NCI-H748 (cell line): ENCODE data around the gene RIT1.
"Not testable (repeated sequence)": the region's sequence is repeated elsewhere in the genome, so short reads cannot be mapped to it uniquely, and the experiment has no call there.

Experiments
- DNase-seq: peaks from one replicate; lab custom pipeline; 2025; ENCODE audit not compliant: unreplicated experiment; lab: John Stamatoyannopoulos, UW

RIT1 gene

DNA sequence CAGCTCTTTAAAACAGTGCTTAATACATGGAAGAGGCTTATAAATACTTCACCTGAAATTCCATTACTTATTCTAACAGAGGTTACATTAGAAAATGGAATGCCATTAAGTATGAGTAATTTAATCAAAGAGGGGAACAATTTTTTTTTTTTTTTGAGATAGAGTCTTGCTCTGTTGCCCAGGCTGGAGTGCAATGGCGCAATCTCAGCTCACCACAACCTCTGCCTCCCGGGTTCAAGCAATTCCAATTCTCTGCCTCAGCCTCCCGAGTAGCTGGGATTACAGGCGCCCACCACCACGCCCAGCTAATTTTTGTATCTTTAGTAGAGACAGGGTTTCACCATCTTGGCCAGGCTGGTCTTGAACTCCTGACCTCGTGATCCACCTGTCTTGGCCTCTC is 15.5 kb downstream of the RIT1 start:
- DNase-seq = not testable (repeated sequence)

DNA sequence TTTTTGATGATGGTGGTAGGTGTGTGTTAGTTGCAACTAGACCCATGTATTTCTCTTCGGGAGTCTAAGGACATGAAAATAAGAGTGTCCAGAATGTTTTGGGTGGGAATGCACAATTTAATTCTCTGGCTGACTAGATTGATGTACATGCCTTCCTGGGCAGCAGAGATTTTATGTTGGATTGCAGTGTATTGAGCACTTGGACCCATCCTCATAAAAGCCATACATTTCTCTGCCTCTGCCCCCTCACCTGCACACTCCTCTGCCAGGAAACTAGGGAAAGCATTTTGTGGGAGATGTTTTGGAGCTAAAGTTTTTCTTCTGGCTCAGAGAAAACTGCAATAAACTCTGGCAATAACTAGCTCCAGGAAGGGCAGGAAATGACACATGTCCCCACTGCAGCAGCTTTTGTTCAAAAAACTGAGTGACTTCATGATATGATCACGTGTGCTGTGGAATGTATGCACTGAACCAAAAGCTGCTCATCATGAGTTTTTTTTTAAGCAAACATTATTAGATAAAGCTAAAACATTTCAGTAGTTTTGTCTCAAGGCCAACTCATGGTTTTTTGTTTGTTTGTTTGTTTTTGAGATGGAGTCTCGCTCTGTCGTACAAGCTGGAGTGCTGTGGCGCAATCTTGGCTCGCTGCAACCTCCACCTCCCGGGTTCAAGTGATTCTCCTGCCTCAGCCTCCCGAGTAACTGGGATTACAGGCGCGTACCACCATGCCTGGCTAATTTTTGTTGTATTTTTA is 17.6 kb downstream of the RIT1 start:
- no peak for DNase-seq

DNA sequence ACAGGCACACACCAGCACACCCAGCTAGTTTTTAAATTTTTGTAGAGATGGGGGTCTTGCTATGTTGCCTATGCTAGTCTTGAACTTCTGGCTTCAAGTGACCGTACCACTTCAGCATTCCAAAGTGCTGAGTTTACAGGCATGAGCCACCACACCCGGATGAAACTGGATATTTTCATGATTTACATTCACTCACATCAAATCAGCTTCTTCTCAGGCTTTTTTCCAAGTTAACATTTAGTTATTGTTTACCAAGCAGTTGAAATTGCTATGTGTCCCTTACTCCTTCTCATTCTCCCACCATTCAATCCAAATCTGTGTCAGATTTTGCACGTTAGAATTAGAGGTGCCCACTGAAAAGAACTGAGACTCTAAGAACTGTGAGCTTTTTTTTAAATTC is 18.4 kb downstream of the RIT1 start:
- DNase-seq = no peak

DNA sequence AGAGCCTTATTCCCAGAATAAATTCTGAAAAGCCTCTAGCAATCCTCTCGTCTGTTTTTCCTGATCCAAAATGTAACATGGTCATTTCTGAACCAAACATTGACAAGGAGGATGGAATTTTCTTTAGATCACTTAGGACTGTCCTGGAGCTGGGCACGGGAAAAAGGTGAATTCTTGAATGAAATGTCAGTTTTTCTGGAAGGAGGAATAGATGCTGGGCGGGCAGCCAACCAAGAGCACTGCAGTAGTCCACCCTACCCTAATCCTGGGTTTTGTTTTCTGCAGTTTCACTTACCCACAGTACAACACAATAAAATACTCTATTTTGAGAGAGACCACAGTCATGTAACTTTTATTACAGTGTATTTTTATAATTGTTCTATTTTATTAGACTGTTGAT is 20.9 kb downstream of the RIT1 start:
- DNase-seq = no peak

DNA sequence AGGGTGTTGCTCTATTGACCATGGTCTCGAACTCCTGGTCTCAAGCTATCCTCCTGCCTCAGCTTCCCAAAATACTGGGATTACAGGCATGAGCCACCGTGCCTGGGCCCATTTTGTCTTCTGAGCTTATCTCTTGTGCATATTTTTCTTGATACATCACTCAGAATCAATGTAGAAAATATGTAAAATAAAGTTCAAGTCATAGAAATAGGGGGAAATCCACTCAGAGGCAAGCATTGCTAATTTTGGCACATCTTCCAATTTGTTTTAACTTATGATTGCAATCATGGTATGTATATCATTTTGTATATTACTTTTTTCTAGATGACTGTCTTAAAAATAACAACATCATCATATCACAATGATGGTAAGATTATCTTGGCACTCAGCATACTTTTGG is 21.6 kb downstream of the RIT1 start:
- no peak for DNase-seq

DNA sequence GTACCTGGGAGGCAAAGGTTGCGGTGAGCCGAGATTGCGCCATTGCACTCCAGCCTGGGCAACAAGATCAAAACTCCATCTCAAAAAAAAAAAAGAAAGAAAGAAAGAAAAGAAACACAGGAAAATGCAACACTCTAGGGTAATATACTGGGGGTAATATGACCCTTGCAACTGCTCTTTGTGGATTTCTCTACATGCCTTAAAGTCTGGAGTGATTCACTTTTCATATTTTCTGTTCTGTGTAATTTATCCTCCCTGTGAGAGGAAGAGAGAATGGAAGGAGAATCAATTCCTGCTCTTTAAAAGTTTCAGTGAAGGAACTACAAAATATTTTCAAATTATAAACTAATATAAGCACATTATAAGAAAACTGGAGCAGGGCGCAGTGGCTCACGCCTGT is 22.7 kb downstream of the RIT1 start:
- no peak for DNase-seq

DNA sequence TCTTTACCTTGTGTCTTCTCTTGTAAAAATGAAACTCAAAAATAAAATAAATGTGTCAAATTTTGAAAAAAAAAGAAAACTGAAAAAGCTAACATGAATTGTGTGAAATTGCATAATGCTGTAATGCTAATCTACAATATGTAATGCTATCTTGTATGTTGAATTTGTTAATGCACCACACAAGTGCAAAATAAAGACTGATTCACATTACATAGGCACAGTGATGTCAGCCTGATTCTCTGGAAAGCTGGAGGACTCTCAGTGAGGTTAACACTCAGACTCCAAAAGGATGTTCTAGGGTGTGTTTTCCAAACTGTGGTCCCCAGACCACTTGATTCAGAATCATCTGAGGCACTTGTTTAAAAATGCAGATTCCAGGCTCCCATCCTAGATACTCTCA is 26.2 kb downstream of the RIT1 start:
- DNase-seq = no peak

DNA sequence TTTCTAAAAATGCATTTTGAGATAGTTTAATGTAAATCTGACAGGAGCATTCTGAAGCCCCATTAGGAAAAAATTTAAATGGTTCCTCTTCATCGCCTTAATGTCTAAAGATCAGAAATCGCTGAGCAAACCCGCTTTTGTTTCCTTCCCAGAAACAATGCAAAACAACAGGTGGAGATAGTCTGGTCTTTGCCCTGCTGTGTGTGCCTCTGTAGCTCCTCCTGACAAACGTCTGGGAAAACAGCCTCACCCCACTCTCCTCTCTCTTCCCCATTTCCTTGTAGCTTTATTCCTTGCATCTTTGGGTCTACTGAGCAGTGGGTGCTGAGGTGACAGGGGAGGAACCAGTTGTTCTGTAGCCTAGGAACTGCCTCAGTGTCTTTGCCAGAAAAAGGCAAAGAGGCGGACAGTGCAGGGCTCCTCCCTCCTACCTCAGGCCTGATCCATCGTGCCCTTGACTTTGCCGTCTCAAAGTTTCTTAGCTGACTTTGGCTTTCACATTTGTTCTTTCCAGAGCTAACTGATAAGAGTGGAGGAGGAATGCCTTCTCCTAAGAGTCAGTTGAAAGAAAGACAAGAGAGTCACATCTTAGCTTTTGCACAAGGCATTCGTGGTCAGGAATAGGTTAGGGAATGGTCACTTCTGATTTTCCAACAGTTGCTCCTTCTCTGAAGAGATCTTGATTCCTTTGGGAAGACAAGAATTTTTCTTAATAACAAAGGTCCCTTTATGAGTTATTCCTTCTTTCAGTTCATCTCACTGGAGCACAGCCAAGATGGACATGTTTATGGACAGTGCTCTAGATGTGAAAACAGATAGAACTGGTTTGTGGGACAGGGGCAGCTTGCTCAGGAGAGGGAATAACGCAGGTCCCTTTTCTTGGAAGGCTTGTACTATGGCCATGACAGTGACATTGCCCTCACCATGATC is 26.9 kb downstream of the RIT1 start:
- DNase-seq = no peak

DNA sequence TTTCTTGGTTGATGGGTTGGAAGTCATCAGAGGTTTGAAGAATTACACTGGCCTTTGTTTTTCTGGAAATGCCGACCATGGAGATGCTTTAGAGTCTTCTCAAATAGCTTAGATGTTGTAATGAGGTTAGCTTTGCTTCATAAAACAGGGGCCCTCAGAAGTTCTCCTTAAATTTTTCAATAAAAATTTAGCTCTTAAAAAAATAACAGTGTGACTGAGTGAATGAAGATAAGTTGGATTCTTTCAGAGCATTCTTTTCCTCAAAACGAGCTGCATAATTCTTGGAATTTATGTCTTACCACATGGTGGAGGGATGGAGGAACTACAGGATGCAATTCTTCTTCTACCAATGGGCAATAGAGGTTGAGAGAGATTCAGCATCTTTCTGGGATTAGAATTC is 28.4 kb downstream of the RIT1 start:
- no peak for DNase-seq

DNA sequence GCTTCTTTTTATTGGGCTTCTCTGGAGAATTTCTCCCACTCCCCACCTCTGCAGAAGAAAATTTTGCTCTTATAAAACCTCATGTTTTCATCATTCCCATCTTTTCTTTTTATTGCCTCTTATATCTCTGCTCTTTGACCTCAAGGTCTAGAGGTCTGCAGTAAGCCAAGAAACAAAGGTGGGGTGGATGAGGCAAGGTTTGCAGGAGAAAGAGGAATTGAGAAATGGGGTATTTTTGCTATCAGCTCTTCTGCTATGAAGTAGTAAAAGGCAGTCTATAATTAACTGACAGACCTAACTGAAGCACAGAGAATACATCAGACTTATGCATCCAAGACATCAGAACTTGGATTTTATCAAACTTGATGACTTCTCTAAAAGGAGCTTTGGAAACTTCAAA is 28.9 kb downstream of the RIT1 start:
- no peak for DNase-seq

DNA sequence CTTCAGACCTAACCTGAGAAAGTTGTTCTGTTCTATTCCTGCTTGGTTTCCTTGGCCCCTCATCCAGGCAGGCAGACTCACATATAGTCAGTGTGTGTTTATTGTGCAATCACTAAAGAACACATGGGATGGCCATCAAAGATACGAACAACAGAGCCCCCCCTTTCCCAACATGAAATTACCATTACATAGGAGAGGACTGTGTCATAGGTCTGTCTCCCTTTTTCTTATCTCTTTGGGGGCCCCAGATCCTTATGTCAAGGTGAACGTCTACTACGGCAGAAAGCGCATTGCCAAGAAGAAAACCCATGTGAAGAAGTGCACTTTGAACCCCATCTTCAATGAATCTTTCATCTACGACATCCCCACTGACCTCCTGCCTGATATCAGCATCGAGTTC is 30.2 kb downstream of the RIT1 start:
- DNase-seq = no peak

DNA sequence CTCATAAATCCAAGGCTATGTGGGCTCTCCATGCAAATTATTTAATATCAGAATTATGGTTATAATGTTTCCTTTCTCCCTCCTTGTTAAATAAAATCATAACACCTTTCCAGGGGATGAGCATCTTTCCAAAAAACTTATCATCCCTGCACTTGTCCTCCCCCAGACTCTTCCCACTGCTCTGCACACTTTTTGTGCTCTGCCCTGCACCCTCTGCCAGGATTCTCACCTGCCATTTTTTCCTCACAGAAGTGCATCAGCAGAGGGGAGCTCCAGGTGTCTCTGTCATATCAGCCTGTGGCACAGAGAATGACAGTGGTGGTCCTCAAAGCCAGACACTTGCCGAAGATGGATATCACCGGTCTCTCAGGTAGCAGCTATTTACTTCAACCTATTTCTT is 30.9 kb downstream of the RIT1 start:
- no peak for DNase-seq

DNA sequence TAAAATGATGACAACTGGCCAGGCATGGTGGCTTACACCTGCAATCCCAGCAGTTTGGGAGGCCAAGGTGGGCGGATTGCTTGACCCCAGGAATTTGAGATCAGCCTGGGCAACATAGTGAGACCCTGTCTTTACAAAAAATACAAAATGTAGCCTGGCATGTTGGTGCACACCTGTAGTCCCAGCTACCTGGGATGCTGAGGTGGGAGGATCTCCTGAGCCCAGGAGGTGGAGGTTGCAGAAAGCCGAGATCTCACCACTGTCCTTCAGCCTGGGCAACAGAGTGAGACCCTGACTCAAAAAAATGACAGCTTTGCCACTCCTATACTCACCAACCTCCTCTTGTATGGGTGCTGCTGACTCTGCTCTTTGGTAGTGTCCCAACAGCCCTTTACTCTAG is 33.2 kb downstream of the RIT1 start:
- DNase-seq = no peak

DNA sequence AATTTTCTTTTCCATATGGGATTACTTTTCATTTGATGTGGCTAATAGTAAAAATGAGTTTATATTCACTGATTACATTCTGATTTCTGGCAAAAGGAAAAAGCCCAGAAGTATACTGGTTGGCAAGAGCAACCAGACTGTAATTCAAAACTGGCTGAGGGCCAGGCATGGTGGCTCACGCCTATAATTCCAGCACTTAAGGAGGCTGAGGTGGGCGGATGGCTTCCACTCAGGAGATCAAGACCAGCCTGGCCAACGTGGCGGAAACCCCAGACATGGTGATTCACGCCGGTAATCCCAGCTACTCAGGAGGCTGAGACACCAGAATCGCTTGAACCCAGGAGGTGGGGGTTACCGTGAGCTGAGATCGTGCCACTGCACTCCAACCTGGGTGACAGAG is 37.3 kb downstream of the RIT1 start:
- peak; percentile 6 for DNase-seq

DNA sequence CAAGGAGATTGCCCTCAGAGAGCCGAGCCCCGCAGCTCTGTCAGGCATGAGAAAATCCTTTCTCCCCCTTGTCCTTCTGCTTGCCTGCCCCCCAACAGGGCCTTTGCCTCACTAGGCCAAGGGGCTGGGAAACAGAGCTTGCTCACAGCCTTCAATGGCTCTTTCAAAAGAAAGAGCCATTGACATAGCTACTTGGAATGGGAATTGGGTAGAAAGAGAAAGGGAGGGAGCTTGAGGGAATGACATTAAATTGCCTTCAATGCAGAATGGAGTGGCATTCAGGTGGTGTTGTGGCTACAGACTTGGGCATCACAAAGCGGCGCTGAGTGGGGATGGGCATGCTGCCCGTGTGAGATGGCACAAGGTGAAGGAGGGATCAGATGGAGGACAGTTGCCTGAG is 38.6 kb downstream of the RIT1 start:
- no peak for DNase-seq

DNA sequence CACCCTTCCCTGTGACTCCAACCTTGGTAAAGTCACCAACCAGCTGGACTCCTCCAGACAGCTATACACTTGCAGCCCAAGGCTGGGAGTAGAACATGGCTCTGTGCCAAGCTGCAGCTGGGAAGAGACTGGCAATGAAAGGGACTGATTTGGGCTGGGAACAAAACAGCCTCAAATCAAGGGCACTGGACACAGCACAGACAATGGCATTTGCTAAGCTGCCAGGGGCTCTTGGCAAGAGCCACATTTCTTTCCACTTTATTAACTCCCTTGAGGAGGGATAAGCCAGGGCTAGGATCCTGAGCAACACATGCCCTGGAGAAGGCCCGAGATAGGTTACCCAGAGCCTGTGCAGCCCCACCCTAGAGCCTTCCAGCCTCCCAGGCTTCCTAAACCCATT is 39.8 kb downstream of the RIT1 start:
- no peak for DNase-seq

DNA sequence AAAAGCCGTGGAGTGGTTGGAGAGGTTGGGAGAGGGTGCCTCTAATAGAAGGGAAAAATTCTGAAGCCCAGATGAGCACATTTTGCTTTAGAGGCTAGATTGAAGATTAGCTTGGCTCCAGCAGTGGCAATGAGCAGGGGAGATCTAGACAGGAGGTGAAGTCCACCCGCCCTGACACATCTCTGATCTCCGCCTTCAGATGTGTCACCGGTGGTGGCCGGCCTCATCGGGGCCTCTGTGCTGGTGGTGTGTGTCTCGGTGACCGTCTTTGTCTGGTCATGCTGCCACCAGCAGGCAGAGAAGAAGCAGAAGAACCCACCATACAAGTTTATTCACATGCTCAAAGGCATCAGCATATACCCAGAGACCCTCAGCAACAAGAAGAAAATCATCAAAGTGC is 43.4 kb downstream of the RIT1 start:
- DNase-seq = no peak

DNA sequence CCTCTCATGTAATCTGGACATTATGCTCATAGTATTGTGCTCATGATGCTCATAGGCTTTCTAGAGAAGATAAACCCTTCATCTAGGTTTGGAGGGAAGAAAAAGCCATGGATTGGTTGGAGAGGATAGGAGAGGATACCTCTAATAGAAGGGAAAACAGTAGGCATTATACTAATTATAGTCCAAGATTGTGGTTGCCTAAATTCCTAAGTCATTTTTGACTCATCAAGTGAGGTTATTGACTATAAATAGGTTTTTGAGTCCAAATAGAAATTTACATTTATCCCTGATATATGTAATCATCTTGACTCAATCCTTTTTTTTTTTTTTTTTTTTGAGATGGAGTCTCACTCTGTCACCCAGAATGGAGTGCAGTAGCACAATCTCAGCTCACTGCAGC is 46.8 kb downstream of the RIT1 start:
- no peak for DNase-seq

DNA sequence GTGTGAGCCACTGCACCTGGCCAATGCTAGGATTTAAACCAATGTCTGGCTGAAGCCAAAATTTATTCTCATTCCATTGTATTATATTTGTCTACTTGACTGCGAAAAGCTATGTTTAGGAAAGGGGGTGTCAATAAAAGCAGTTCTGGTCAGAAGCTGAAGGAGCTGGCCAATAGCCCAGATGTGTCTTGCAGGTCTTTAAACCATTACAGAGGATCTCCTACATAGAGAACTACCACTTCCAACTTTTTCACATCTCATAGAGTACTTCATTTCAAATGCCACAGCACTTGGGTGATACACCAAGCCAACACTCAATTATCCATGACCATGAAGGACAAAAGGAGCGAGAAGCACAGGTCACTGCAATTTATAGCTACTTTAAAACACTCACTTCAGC is 49.3 kb downstream of the RIT1 start:
- no peak for DNase-seq

DNA sequence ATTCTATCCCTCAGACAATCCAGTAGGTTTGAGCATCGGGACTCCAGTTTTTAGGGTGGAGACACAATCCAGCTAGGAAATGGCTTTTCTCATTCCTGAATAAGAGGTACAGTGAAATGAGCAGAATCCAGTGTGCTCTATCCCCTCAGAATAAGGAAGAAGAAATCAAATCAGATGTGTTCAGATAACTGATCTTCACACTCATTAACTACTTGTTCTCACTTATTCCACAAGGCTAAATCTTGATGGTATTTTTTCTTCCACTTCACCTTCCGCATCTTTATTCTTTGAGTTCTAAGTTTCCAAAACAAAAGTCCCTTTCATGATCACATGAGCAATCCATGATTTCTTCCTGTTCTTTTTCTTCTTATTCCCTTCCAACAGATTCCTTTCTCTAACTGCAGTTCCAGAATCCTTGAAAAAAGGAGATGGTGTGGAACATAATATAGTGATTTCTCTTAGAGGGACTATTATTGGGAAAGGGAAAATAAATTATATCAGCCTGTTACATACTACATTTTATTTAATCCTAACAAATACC is 50.1 kb downstream of the RIT1 start:
- DNase-seq = no peak

DNA sequence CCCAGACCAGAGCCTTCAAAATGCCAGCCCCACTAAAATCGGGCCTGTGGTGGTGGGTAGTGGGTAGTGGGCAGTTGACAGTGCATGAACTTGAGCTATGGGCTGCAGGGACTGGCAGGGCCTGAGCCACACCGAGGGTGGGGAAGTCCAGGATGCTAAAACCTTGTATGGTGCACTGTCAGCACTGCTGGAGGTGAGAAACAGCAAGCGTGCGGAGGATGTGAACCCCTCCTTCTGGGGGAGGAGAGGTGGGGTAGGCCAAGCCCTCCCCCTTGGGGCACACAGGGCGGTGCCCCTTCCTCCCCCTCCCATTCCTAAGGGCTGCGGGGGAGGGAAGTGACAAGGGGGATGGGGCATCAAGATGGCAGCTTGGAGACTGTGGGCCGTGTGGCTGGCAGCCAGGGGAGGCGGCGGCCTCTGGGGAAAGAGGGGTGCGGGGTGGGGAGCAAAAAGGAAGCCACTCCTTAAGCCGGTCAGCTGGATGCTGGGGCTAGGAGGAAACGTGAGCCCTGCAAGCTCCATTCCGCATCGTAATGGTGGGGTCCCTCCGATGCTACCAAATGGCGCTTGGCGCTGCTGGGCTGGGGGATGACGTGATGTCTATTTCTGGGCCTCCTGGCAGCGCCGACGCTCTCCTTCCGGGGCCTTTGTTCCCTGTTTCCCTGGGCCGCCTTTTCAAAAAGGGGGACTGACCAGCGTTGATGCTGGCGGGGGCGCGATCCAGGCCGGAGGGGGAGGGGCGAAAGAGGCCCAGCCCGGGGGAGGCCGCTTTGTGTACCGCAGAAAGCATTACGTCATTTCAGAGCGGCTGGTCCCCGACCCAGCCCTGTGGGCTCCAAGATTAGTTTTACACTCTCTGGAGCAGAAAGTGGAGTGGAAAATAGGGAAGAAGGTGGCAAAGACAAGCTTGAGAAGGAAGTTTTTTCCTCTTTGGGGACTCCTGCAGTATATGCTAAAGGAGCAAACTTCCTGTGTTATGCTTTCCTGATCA is 51.0 kb downstream of the RIT1 start:
- peak; percentile 93 for DNase-seq
